H1 (cell line): Measurements from ENCODE around the gene CYP11A1. TPM values are rescaled to one million over a fixed set of nuclear protein-coding genes. Genes with fewer than 3 reads are reported as not detected.

Experiments
- BCL11A ChIP-seq, 2 experiments: IDR thresholded peaks; one replicate each; pipeline ENCODE4 v1.6.1; 2011; ENCODE audit warnings: low read depth in 2 of 2, low read length in 2 of 2, mild to moderate bottlenecking in 2 of 2
- BRCA1 ChIP-seq: IDR thresholded peaks from 2 replicates; pipeline ENCODE4 v1.6.1; 2012; ENCODE audit warnings: low read depth, low read length, improper control_type of control experiment
- CHD2 ChIP-seq: IDR thresholded peaks from 2 replicates; pipeline ENCODE4 v1.6.1; 2012; ENCODE audit warnings: low read length, improper control_type of control experiment
- EZH2 ChIP-seq: fragments of 200-600 bp; sonication (generic); IDR thresholded peaks from 2 replicates; pipeline ENCODE4 v1.7.1; 2012; ENCODE audit warnings: low read depth, mild to moderate bottlenecking, moderate library complexity, low read length, inconsistent platforms; ENCODE audit not compliant: severe bottlenecking
- POU5F1 ChIP-seq: IDR thresholded peaks from 2 replicates; pipeline ENCODE4 v1.6.1; 2011; ENCODE audit warnings: low read depth, mild to moderate bottlenecking, low read length, moderate library complexity
- TAF7 ChIP-seq: optimal IDR thresholded peaks from 2 replicates; pipeline ENCODE3; 2011; ENCODE audit warnings: low read depth, mild to moderate bottlenecking, inconsistent platforms, low read length, moderate library complexity, borderline replicate concordance
- TBP ChIP-seq: IDR thresholded peaks from 2 replicates; pipeline ENCODE4 v1.6.1; 2011; ENCODE audit warnings: low read depth, low read length, improper control_type of control experiment
- polyA plus RNA-seq, 7 experiments: library from polyadenylated mRNA; depleted of rRNA in 3 of 7; stranded (reverse) in 5 of 7; unstranded in 2 of 7; fragments of >200 nt in 5 of 7; fragments of 200-250 nt in 2 of 7; gene quantifications; 1 replicate in 5 of 7; 2 replicates in 1 of 7; 4 replicates in 1 of 7; pipeline versions ENCODE4 v1.2.1 to v1.2.3, GENCODE V29; 2011 to 2013; ENCODE audit warnings: missing spikeins in 2 of 7, mixed read lengths in 2 of 7
- total RNA-seq: library from RNA; stranded (reverse); fragmentation: NEBNext Ultra II Directional; extraction: Animal tissue kit (Norgen Biotek cat#: 25700); gene quantifications from 2 replicates; pipeline ENCODE4 v1.2.1, GENCODE V29; 2021
- TF ChIP-seq, protein P1 (sequence below), 3 experiments: IDR thresholded peaks; 1 replicate in 2 of 3; 2 replicates in 1 of 3; pipeline versions ENCODE4 v1.5.1 to v1.6.1; 2011; ENCODE audit warnings: low read length in 3 of 3, mild to moderate bottlenecking in 3 of 3, inconsistent platforms in 2 of 3, low read depth in 1 of 3, moderate library complexity in 1 of 3; ENCODE audit not compliant: insufficient read depth in 1 of 3; ENCODE audit errors: control extremely low read depth in 1 of 3

Gene CYP11A1
- total and polyA plus RNA-seq, 2 of the 8 experiments (the other 6 are each of a cell fraction or from before 2014, with no cell fraction given) = 1.9 to 7.2 TPM

- TF ChIP-seq, protein P1, sequence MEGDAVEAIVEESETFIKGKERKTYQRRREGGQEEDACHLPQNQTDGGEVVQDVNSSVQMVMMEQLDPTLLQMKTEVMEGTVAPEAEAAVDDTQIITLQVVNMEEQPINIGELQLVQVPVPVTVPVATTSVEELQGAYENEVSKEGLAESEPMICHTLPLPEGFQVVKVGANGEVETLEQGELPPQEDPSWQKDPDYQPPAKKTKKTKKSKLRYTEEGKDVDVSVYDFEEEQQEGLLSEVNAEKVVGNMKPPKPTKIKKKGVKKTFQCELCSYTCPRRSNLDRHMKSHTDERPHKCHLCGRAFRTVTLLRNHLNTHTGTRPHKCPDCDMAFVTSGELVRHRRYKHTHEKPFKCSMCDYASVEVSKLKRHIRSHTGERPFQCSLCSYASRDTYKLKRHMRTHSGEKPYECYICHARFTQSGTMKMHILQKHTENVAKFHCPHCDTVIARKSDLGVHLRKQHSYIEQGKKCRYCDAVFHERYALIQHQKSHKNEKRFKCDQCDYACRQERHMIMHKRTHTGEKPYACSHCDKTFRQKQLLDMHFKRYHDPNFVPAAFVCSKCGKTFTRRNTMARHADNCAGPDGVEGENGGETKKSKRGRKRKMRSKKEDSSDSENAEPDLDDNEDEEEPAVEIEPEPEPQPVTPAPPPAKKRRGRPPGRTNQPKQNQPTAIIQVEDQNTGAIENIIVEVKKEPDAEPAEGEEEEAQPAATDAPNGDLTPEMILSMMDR (IDR thresholded peaks at IDR 0.05; ENCODE audit: control extremely low read depth in 1 of 3, insufficient read depth in 1 of 3, low read depth in 1 of 3, low read length in 3 of 3) = no peak
- TF ChIP-seq BRCA1 = no peak
- no peak for TF ChIP-seq TBP
- no peak for TF ChIP-seq EZH2
- no peak for TF ChIP-seq POU5F1
- TF ChIP-seq TAF7 = no peak
- TF ChIP-seq BCL11A (IDR thresholded peaks at IDR 0.05; ENCODE audit: low read depth in 2 of 2, low read length in 2 of 2) = no peak
- TF ChIP-seq CHD2 = no peak
These were observed 19.6 kb downstream of the CYP11A1 start (continued) for GRCh38 chr15:74347757-74348250.
